Measurements from ENCODE around the gene TEX51.

TEX51 gene

GRCh38 chr2:126916744-126917143 is 18.1 kb downstream of the TEX51 start:
- DNase-seq, result no peak

- no peak for DNase-seq
Observed at GRCh38 chr2:126921066-126921465, 22.4 kb downstream of the TEX51 start.

GRCh38 chr2:126930970-126931590 is 32.4 kb downstream of the TEX51 start:
- DNase-seq, result no peak

GRCh38 chr2:126932529-126932928 is 33.8 kb downstream of the TEX51 start:
- DNase-seq, result no peak

- DNase-seq, result no peak
Observed at GRCh38 chr2:126932966-126933710, 34.4 kb downstream of the TEX51 start.

- no peak for DNase-seq
Observed at GRCh38 chr2:126933711-126934091, 35.0 kb downstream of the TEX51 start.

GRCh38 chr2:126934809-126935208 is 36.1 kb downstream of the TEX51 start:
- DNase-seq, result no peak

- DNase-seq, result no peak
Observed at GRCh38 chr2:126935774-126936173, 37.1 kb downstream of the TEX51 start.

- DNase-seq, result no peak
Observed at GRCh38 chr2:126936219-126936723, 37.6 kb downstream of the TEX51 start.

- DNase-seq, result no peak
Observed at GRCh38 chr2:126940331-126940730, 41.6 kb downstream of the TEX51 start.

GRCh38 chr2:126942427-126943203 is 43.9 kb downstream of the TEX51 start:
- DNase-seq, result no peak

GRCh38 chr2:126943612-126944348 is 45.1 kb downstream of the TEX51 start:
- no peak for DNase-seq

- DNase-seq, result no peak
Observed at GRCh38 chr2:126945118-126945517, 46.4 kb downstream of the TEX51 start.

- no peak for DNase-seq
Observed at GRCh38 chr2:126946318-126947102, 47.8 kb downstream of the TEX51 start.

GRCh38 chr2:126947103-126947429 is 48.4 kb downstream of the TEX51 start:
- DNase-seq, result no peak

GRCh38 chr2:126949775-126950174 is 51.1 kb downstream of the TEX51 start:
- DNase-seq, result no peak

GRCh38 chr2:126950504-126950903 is 51.8 kb downstream of the TEX51 start:
- no peak for DNase-seq

All from stimulated activated CD4-positive, alpha-beta T cell treated with anti-CD3 and anti-CD28 coated beads, Interleukin-4, amount 100 ng/mL, for 4 hours (primary cell).